GM12878 (cell line): ENCODE data around the gene KBTBD8. TPM values are rescaled to one million over a fixed set of nuclear protein-coding genes. Genes with fewer than 3 reads are reported as not detected.

Source experiments
- ATAC-seq: fragments of 200-7000 bp; cut with Tn5 transposase; 3 replicates; pipeline ENCODE4 v1.9.1; 2020; ENCODE audit warnings: mild to moderate bottlenecking, moderate library complexity
- BruUV-seq: library from RNA; stranded (reverse); fragments of 400-500 nt; replicated peaks from 2 replicates; lab custom pipeline; 2021; lab: Mats Ljungman, UMichigan
- CTCF ChIA-PET: fragments of 300-600 bp; sonication (Branson Sonifier 250); formaldehyde crosslinking; extraction: SDS; loops from one replicate; lab custom pipeline; 2021; ENCODE audit warnings: inconsistent platforms; lab: Yijun Ruan, JAX
- POLR2A ChIA-PET: fragments of 350-600 bp; formaldehyde crosslinking; extraction: SDS; loops from one replicate; lab custom pipeline; 2021; ENCODE audit warnings: inconsistent platforms; lab: Charles Lee
- RAD21 ChIA-PET: fragments of 300-600 bp; sonication (Branson Sonifier 250); formaldehyde crosslinking; loops from one replicate; lab custom pipeline; 2023; ENCODE audit warnings: antibody characterized with exemption; ENCODE audit not compliant: unreplicated experiment; lab: Charles Lee
- SMC1A ChIA-PET: fragments of 300-600 bp; sonication (Branson Sonifier 250); formaldehyde crosslinking; loops from one replicate; lab custom pipeline; 2023; ENCODE audit not compliant: unreplicated experiment, uncharacterized antibody; lab: Charles Lee
- DNase-seq: peaks from one replicate; pipeline ENCODE4 v3.0.0-alpha.2; 2011; ENCODE audit warnings: low read depth, low spot score
- FAIRE-seq: peaks from 3 replicates; lab custom pipeline; 2011; peaks lifted over from hg19 to GRCh38; lab: Jason Lieb, UNC
- H2AFZ ChIP-seq: 2 replicates; pipeline ENCODE4 v1.6.0; 2011; ENCODE audit warnings: low read depth, low read length, control low read depth; ENCODE audit not compliant: control insufficient read depth
- H3K27ac ChIP-seq: 2 replicates; pipeline ENCODE4 v1.5.1; 2011; ENCODE audit warnings: control low read depth; ENCODE audit not compliant: control insufficient read depth, insufficient read depth
- H3K27me3 ChIP-seq, 2 experiments: replicated peaks in 1 of 2; 2 replicates each; pipeline versions ENCODE4 v1.6.0 to v1.6.1; 2011; ENCODE audit warnings: low read length in 1 of 2; ENCODE audit not compliant: control insufficient read depth in 2 of 2, insufficient read depth in 2 of 2
- H3K36me3 ChIP-seq, 2 experiments: 2 replicates each; pipeline ENCODE4 v1.5.1; 2011; ENCODE audit warnings: low read length in 1 of 2; ENCODE audit not compliant: control insufficient read depth in 2 of 2, insufficient read depth in 2 of 2
- H3K4me1 ChIP-seq: 2 replicates; pipeline ENCODE4 v1.6.1; 2011; ENCODE audit warnings: mild to moderate bottlenecking, low read length, moderate library complexity, mixed read lengths; ENCODE audit not compliant: control insufficient read depth, insufficient read depth
- H3K4me2 ChIP-seq: 2 replicates; pipeline ENCODE4 v1.6.0; 2011; ENCODE audit warnings: control low read depth; ENCODE audit not compliant: control insufficient read depth, insufficient read depth
- H3K4me3 ChIP-seq: fragments of 200-600 bp; sonication (generic); 2 replicates; pipeline ENCODE4 v1.5.1; 2016
- H3K79me2 ChIP-seq: 2 replicates; pipeline ENCODE4 v1.6.0; 2011; ENCODE audit warnings: low read length; ENCODE audit not compliant: control insufficient read depth, insufficient read depth
- H3K9ac ChIP-seq: 2 replicates; pipeline ENCODE4 v1.8.0; 2011; ENCODE audit warnings: low read length, control low read depth, mixed read lengths; ENCODE audit not compliant: control insufficient read depth, insufficient read depth
- H3K9me3 ChIP-seq: replicated peaks from 3 replicates; pipeline ENCODE4 v1.5.1; 2011; ENCODE audit warnings: mild to moderate bottlenecking, low read length; ENCODE audit not compliant: control insufficient read depth, insufficient read depth
- H4K20me1 ChIP-seq: 2 replicates; pipeline ENCODE4 v1.6.0; 2011; ENCODE audit not compliant: control insufficient read depth, insufficient read depth
- CBFB ChIP-seq: IDR thresholded peaks from 2 replicates; pipeline ENCODE4 v1.6.1; 2016; ENCODE audit warnings: antibody characterized with exemption, low read depth
- CBX5 ChIP-seq: sonication (generic); IDR thresholded peaks from 2 replicates; pipeline ENCODE4 v1.6.1; 2016; ENCODE audit warnings: low read depth, moderate library complexity, mild to moderate bottlenecking, inconsistent platforms
- CREB1 ChIP-seq: IDR thresholded peaks from 2 replicates; pipeline ENCODE4 v1.6.1; 2012; ENCODE audit warnings: low read depth, mild to moderate bottlenecking, inconsistent platforms
- CTCF ChIP-seq, 3 experiments: IDR thresholded peaks in 2 of 3; conservative IDR thresholded peaks in 1 of 3; 2 replicates each; pipeline ENCODE4 v1.5.1; 2011; ENCODE audit warnings: low read depth in 3 of 3, low read length in 3 of 3, mild to moderate bottlenecking in 3 of 3, control low read depth in 2 of 3, moderate library complexity in 2 of 3, inconsistent platforms in 1 of 3, mixed read lengths in 1 of 3; ENCODE audit not compliant: control insufficient read depth in 2 of 3, insufficient read depth in 1 of 3; ENCODE audit errors: extremely low read depth in 1 of 3
- DPF2 ChIP-seq: fragments of 450-650 bp; IDR thresholded peaks from 2 replicates; pipeline ENCODE4 v1.6.1; 2017; ENCODE audit warnings: mild to moderate bottlenecking
- HDAC2 ChIP-seq: fragments of 200-600 bp; sonication (generic); IDR thresholded peaks from 2 replicates; pipeline ENCODE4 v1.6.1; 2017
- IRF4 ChIP-seq: IDR thresholded peaks from 2 replicates; pipeline ENCODE4 v1.6.1; 2011; ENCODE audit warnings: low read depth, low read length
- MXI1 ChIP-seq: fragments of 150-350 bp; IDR thresholded peaks from 2 replicates; pipeline ENCODE4 v1.6.1; 2011; ENCODE audit warnings: low read depth, mild to moderate bottlenecking, inconsistent platforms, low read length, improper control_type of control experiment
- NKRF ChIP-seq: fragments of 450-650 bp; conservative IDR thresholded peaks from 2 replicates; pipeline ENCODE4 v1.6.1; 2017; ENCODE audit warnings: mild to moderate bottlenecking, moderate library complexity
- NR2F1 ChIP-seq: fragments of 450-650 bp; conservative IDR thresholded peaks from 2 replicates; pipeline ENCODE4 v1.6.1; 2017; ENCODE audit warnings: mild to moderate bottlenecking
- PAX5 ChIP-seq: IDR thresholded peaks from 2 replicates; pipeline ENCODE4 v1.6.1; 2011; ENCODE audit warnings: low read depth, low read length, borderline replicate concordance
- RAD21 ChIP-seq: IDR thresholded peaks from 2 replicates; pipeline ENCODE4 v1.6.1; 2011; ENCODE audit warnings: mild to moderate bottlenecking, low read depth, low read length, moderate library complexity; ENCODE audit not compliant: insufficient read depth
- RELA ChIP-seq: fragments of 450-650 bp; IDR thresholded peaks from 2 replicates; pipeline ENCODE4 v1.8.0; 2014; ENCODE audit warnings: borderline replicate concordance; ENCODE audit not compliant: partially characterized antibody
- RUNX3 ChIP-seq: IDR thresholded peaks from 2 replicates; pipeline ENCODE4 v1.6.1; 2012; ENCODE audit warnings: low read length, inconsistent platforms
- SMC3 ChIP-seq: IDR thresholded peaks from 2 replicates; pipeline ENCODE4 v1.6.1; 2011; ENCODE audit warnings: low read length, improper control_type of control experiment, borderline replicate concordance
- TAF1 ChIP-seq: IDR thresholded peaks from 2 replicates; pipeline ENCODE4 v1.6.1; 2011; ENCODE audit warnings: mild to moderate bottlenecking, low read depth, low read length, borderline replicate concordance
- TCF12 ChIP-seq: IDR thresholded peaks from 2 replicates; pipeline ENCODE4 v1.6.1; 2011; ENCODE audit warnings: low read depth, mild to moderate bottlenecking, low read length
- TCF3 ChIP-seq: IDR thresholded peaks from 2 replicates; pipeline ENCODE4 v1.6.1; 2012; ENCODE audit warnings: low read depth, mild to moderate bottlenecking, low read length, borderline replicate concordance; ENCODE audit not compliant: insufficient read depth
- TCF7 ChIP-seq: IDR thresholded peaks from 2 replicates; pipeline ENCODE4 v1.6.1; 2014; ENCODE audit warnings: antibody characterized with exemption, borderline replicate concordance
- YY1 ChIP-seq: IDR thresholded peaks from 2 replicates; pipeline ENCODE4 v1.6.1; 2011; ENCODE audit warnings: low read depth, mild to moderate bottlenecking, low read length
- WGBS: methylation state at CpG from one replicate; pipeline ENCODE4 v1.1.6; 2016; ENCODE audit warnings: low lambda C conversion rate; ENCODE audit not compliant: insufficient replicate concordance, insufficient coverage; ENCODE audit errors: missing lambda C conversion rate; 5-methylcytosine and 5-hydroxymethylcytosine counted together
- in situ Hi-C: fragments of 300-500 bp; cut with MboI; formaldehyde crosslinking; loops from 9 replicates; pipeline ENCODE4 v1.14.3; 2018; ENCODE audit warnings: mixed read lengths
- intact Hi-C: fragments of 100-400 bp; cut with micrococcal nuclease; formaldehyde crosslinking; loops from one replicate; pipeline ENCODE4 v1.14.2; 2022; ENCODE audit not compliant: unreplicated experiment
- polyA plus RNA-seq, 11 experiments: library from polyadenylated mRNA; depleted of rRNA in 4 of 11; unstranded in 6 of 11; stranded (reverse) in 5 of 11; fragments of >200 nt; fragmentation: Nextera tagmentation in 4 of 11; fragmentation: Illumina TruSeq in 1 of 11; extraction: Ambion mirVana in 4 of 11; extraction: Trizol in 1 of 11; gene quantifications; 1 replicate in 1 of 11; 2 replicates in 10 of 11; pipeline versions ENCODE4 v1.2.1 to v1.2.3, GENCODE V29; 2011 to 2016; ENCODE audit warnings: inconsistent platforms in 2 of 11, missing spikeins in 2 of 11, low read depth in 1 of 11
- total RNA-seq, 4 experiments: library from RNA; depleted of rRNA in 3 of 4; stranded (reverse); fragments of >200 nt in 3 of 4; fragmentation: Illumina TruSeq in 1 of 4; extraction: Trizol in 1 of 4; gene quantifications; 2 replicates each; pipeline versions ENCODE4 v1.2.1 to v1.2.3, GENCODE V29; 2013 to 2021

The KBTBD8 gene
- total and polyA plus RNA-seq, 10 of the 15 experiments (the other 5 are each of a cell fraction or from before 2014, with no cell fraction given): 8.5 to 44.4 (median 19.3) TPM

GRCh38 chr3:66971891-66972551 is 26.1 kb upstream of the KBTBD8 start:
- H3K9me3 ChIP-seq: no peaks in the 10 kb centered on the region
- TF ChIP-seq PAX5: peak; percentile 91
- peak; percentile 87 for TF ChIP-seq RAD21
- TF ChIP-seq RUNX3: peak; percentile 78
- peak; percentile 86 for TF ChIP-seq TCF12
- TF ChIP-seq CBX5: peak; percentile 44; the same call in 1 of the 2 replicates
- no peak for TF ChIP-seq NKRF
- no peak for TF ChIP-seq RELA
- TF ChIP-seq TCF3: peak; percentile 76; the same call in 1 of the 2 replicates
- TF ChIP-seq NR2F1: 0 out of 2 replicates have a peak, but pooled peaks have one; percentile 14
- peak; percentile 42; the same call in 1 of the 2 replicates for TF ChIP-seq IRF4
- no peak for TF ChIP-seq HDAC2
- TF ChIP-seq CTCF (IDR thresholded peaks at IDR 0.05 in 2 of 3, conservative IDR thresholded peaks at IDR 0.05 in 1 of 3; ENCODE audit: control insufficient read depth in 2 of 3, extremely low read depth in 1 of 3, insufficient read depth in 1 of 3, low read depth in 3 of 3, low read length in 3 of 3): peak; percentile 90 to 92 (median 90)
- peak; percentile 37; the same call in 1 of the 2 replicates for TF ChIP-seq CBFB
- TF ChIP-seq TCF7: no peak
- peak; percentile 25; the same call in 1 of the 2 replicates for TF ChIP-seq YY1
- 0 out of 2 replicates have a peak, but pooled peaks have one; percentile 31 for TF ChIP-seq CREB1
- no peak for TF ChIP-seq TAF1
- TF ChIP-seq SMC3: peak; percentile 85
- 0 out of 2 replicates have a peak, but pooled peaks have one; percentile 23 for TF ChIP-seq DPF2
- TF ChIP-seq MXI1: no peak
- TF ChIP-seq, all 136 proteins: peak for 14
- Histone ChIP-seq H3K27ac (no peak overlapping the region), H3K4me2 (peak overlapping the region; percentile 66; the same call in 1 of the 2 replicates), H3K4me3 (peak overlapping the region; percentile 6; the same call in 1 of the 2 replicates), H3K27me3 (peaks cover 0 to 2% of the 10 kb centered on the region in 2 experiments; a peak in 1 of 4 replicates), H3K9ac (no peak overlapping the region), H2AFZ (peak overlapping the region; percentile 5), H3K36me3 (no peaks in the 10 kb centered on the region), H3K79me2 (no peaks in the 10 kb centered on the region), H4K20me1 (no peaks in the 10 kb centered on the region), H3K4me1 (no peaks in the 10 kb centered on the region)
- ChIA-PET POLR2A (interaction anchor here (0.6 kb wide), 1 partner anchor 84 kb away, joined by 3 read pairs; no protein-coding TSS in a partner anchor), SMC1A (interaction anchor here (1.0 to 3.7 kb wide), 19 partner anchors 17 to 647 kb away, joined by 3 to 34 read pairs (median 4); partner anchors contain the start of gene KBTBD8), CTCF (interaction anchor here (0.7 to 4.9 kb wide), 43 partner anchors 9 to 1922 kb away, joined by 3 to 106 read pairs (median 4); partner anchors contain the start of gene KBTBD8), RAD21 (interaction anchor here (1.0 to 3.2 kb wide), 12 partner anchors 8 to 1921 kb away, joined by 3 to 22 read pairs (median 5); partner anchors contain the start of gene KBTBD8)
- WGBS: 19% methylated on average over 22 of the region's 22 CpGs
- no TSS peak for BruUV-seq
- peak; percentile 100 for ATAC-seq
- peak; percentile 45 for DNase-seq
- peak; percentile 96 for FAIRE-seq
- intact Hi-C loops (loop anchor here (1.0 to 10.0 kb wide), 7 partner anchors 18 to 1923 kb away; no protein-coding TSS in a partner anchor), in situ Hi-C loops (no loop called here)
